T-helper 1 cell treated with Interleukin-12 subunit alpha and Interleukin-12 subunit beta and Interleukin-4 antibody, amounts not matched to agents 30 μg/mL and 1 μg/mL, for 36 hours (primary cell): ENCODE results near the gene PTPRJ.

Experiments
- H3K27ac Mint-ChIP-seq: one replicate; pipeline ENCODE4 v1.8.0; 2021; ENCODE audit warnings: mild to moderate bottlenecking, mixed read lengths
- H3K27me3 Mint-ChIP-seq: one replicate; pipeline ENCODE4 v1.8.0; 2021; ENCODE audit warnings: low read depth, mixed read lengths
- H3K36me3 Mint-ChIP-seq: one replicate; pipeline ENCODE4 v1.8.0; 2021; ENCODE audit warnings: low read depth, mixed read lengths
- H3K4me1 Mint-ChIP-seq: one replicate; pipeline ENCODE4 v1.8.0; 2021; ENCODE audit warnings: low read depth, mixed read lengths
- H3K4me3 Mint-ChIP-seq: one replicate; pipeline ENCODE4 v1.8.0; 2021; ENCODE audit warnings: mild to moderate bottlenecking, moderate library complexity, mixed read lengths
- H3K9me3 Mint-ChIP-seq: one replicate; pipeline ENCODE4 v1.8.0; 2021; ENCODE audit warnings: mixed read lengths

The PTPRJ gene

DNA sequence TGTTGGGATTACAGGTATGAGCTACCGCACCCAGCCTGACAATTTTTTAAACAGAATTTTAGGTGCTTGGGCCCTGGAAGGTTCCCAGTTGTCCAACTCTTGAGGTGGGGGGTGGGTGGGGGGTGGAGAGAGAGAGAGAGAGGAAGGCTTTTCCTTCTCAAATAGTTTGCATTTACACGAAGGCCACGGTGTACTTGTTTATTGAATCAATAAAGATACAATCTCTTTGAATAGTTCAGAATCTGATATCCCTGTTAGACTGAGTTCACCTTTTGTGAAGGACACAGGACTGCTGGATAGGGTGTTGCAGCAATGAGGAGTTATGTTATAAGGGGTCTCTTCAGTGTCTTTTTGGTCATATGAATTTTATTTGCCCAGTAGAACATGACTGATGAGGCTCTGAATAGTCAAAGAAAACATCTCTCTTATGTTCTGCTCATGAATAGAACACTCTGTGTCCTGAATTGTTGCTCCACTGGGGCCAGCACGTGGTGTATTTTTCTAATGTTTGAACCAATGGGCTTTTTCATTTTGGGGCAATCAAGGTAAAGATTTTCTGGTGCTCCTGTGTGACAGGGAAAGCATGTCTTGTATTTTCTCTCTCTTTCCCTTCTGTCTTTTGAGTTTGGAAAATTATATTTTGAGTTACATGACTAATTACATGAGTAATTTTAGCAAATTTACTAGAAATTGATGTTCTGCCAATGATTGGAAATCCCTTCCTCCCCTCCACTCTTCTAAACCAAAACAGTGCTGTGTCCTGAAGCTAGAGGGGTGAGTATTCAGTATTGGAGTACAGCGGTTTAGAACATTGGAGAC is 61.7 kb downstream of the PTPRJ start:
- peaks cover 25% of the 10 kb centered on the region for H3K36me3 Mint-ChIP-seq
- peak overlapping the region; percentile 52 for H3K4me3 Mint-ChIP-seq
- peak overlapping the region; percentile 71 for H3K27ac Mint-ChIP-seq

DNA sequence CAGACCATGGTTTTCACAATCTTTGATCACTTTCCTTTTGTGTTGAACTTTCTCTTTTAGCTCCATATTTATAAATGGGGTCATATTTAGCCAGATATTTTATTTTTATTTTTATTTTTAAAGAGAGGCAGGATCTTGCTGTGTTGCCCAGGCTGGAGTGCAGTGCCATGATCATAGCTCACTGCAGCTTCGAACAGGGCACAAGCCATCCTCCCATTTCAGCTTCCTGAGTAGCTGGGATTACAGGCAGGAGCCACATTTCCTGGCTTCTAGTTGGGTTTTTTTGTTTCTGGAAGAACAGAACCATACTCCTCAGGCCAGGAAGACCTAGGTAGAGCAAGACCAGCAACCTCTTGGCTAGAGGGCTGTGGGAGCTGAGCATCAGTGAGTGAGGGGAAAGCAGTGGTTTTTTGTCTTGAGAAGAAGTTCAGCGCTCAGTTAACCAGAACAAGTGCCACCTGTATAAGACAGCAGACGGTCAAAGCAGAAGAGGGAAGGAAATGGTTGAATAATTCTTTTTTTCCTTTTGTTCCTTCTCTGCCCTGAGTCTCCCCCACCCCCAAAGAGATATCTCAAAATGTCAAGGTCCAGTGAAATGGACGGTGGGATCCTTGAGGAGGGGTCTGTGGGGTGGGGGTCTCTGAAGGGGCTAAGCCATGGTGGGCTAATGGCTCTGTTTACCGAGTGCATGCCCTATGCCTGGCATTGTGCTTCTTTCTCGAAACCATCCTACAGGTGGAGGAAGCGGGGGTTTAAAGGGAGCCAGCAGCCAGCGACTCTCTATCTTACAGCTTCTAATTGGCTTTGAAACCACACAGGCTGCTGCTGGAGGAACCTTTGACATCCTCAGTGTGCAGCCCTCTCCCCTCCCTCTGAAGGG is 63.0 kb downstream of the PTPRJ start:
- no peaks in the 10 kb centered on the region for H3K9me3 Mint-ChIP-seq
- no peaks in the 10 kb centered on the region for H3K27me3 Mint-ChIP-seq
- H3K36me3 Mint-ChIP-seq, result peaks cover 27% of the 10 kb centered on the region
- peak overlapping the region; percentile 71 for H3K27ac Mint-ChIP-seq
- peak overlapping the region; percentile 40 for H3K4me3 Mint-ChIP-seq
- peaks cover 56% of the 10 kb centered on the region for H3K4me1 Mint-ChIP-seq

More for the DNA sequence above, 61.7 kb downstream of the PTPRJ start:
- Mint-ChIP-seq H3K9me3 (no peaks in the 10 kb centered on the region), H3K4me1 (peaks cover 56% of the 10 kb centered on the region), H3K27me3 (no peaks in the 10 kb centered on the region)

DNA sequence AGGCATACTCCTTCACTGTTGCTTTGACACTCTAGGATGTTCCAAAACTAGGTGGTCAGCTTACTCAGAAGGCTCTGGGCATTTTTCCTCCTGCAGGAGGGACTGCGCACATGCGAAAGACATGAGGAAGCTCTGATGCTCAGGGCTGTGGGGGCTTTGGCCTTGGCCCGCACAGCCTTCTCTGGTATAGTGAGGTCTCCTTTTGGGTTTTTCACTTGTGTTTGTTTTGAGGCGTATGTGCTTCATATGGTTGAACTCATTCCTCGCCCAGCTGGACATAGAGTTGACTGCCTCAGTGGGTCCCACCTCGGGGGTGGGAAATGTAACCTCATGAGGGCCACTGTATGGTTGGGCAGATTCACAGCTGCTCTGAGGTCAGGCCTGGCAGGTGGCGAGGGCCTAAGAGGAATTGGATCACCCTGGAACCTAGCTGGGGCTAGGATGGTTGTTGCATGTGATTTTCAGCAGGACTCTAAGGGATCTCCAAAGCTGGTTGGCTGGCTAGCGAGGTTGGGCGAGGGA is 63.7 kb downstream of the PTPRJ start:
- peaks cover 30% of the 10 kb centered on the region for H3K36me3 Mint-ChIP-seq
- H3K9me3 Mint-ChIP-seq, result no peaks in the 10 kb centered on the region
- H3K27me3 Mint-ChIP-seq, result no peaks in the 10 kb centered on the region
- peaks cover 60% of the 10 kb centered on the region for H3K4me1 Mint-ChIP-seq
- peak overlapping the region; percentile 52 for H3K27ac Mint-ChIP-seq
- H3K4me3 Mint-ChIP-seq, result no peak overlapping the region

DNA sequence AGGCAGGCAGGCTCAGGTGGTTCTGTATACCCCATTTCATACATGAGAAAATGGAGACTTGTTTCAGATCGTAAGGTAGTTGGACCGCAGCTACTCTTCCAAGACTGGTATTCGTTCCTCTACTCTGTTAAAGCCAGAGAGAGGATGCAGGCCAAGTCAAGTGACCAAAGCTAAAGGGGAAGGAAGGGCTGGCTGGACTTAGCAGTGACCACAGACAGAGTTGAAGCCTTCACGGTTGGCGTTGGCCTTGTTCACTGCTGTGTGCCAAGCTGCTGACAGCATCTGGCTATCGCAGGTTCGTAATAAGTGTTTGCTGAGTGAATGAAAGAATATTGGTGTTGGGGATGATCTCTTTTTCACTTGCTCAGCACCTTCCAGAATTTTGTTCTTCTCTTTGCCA is 64.2 kb downstream of the PTPRJ start:
- Mint-ChIP-seq H3K4me3 (no peak overlapping the region), H3K27me3 (no peaks in the 10 kb centered on the region), H3K4me1 (peaks cover 59% of the 10 kb centered on the region), H3K27ac (peak overlapping the region; percentile 29), H3K36me3 (peaks cover 28% of the 10 kb centered on the region), H3K9me3 (no peaks in the 10 kb centered on the region)

DNA sequence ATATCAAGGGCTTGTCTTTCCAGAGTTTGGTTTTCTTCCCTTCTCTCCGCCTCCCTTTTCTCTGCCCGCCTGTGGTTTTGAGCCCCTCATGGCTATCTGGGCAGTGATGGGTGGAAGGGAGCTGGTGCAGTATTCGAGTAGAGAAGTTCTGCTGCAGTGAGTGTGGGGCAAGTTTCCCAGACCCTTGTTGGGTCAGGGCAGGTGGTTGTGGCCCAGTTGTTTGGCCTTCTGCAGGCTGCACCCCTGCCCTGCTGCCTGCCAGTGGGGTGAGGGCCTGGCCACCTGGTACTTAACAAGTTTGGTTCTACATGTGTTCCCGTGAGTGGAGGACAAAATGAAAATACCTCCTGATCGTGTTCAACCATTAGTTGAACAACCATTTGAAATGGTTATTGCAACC is 65.2 kb downstream of the PTPRJ start:
- Mint-ChIP-seq H3K27me3 (no peaks in the 10 kb centered on the region), H3K36me3 (peaks cover 31% of the 10 kb centered on the region), H3K27ac (no peak overlapping the region), H3K9me3 (no peaks in the 10 kb centered on the region), H3K4me1 (peaks cover 63% of the 10 kb centered on the region), H3K4me3 (no peak overlapping the region)

DNA sequence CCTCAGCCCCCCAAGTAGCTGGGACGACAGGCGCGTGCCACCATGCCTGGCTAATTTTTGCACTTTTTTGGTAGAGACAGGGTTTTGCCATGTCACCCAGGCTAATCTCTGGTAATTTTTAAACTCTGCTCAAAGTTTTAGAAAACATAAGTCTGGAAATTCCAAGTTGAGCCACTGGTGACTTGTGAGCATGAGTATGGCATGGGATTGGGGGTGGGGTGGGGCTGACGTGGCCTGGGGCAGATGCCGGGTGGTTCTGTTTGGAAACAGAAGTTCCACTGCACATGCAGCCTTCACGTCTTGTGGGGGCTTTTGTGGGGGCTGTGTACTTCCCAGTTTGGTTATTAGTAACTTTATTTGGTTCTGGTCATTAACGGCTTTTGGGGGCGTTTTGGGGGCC is 67.3 kb downstream of the PTPRJ start:
- Mint-ChIP-seq H3K4me1 (peaks cover 69% of the 10 kb centered on the region), H3K27ac (no peak overlapping the region), H3K9me3 (no peaks in the 10 kb centered on the region), H3K4me3 (no peak overlapping the region), H3K27me3 (no peaks in the 10 kb centered on the region), H3K36me3 (peaks cover 32% of the 10 kb centered on the region)

DNA sequence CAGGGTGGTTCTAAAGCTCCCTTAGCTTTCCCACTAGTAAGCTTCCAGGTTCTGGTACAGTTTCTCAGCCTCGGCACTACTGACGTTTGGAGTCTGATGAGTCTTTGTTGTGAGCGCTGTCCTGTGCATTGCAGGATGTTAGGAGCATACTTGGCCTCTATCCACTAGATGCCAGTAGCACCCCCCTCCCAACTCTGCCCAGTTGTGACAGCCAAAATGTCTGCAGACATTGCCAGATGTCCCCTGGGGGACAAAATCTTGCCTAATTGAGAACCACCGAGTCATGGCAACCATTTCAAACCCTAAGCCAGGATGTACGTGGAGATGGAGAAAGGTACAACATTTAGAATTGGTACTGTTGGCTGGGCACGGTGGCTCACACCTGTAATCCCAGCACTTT is 68.7 kb downstream of the PTPRJ start:
- H3K4me3 Mint-ChIP-seq, result no peak overlapping the region
- no peak overlapping the region for H3K27ac Mint-ChIP-seq
- H3K36me3 Mint-ChIP-seq, result peaks cover 33% of the 10 kb centered on the region
- no peaks in the 10 kb centered on the region for H3K9me3 Mint-ChIP-seq
- peaks cover 62% of the 10 kb centered on the region for H3K4me1 Mint-ChIP-seq
- H3K27me3 Mint-ChIP-seq, result no peaks in the 10 kb centered on the region

DNA sequence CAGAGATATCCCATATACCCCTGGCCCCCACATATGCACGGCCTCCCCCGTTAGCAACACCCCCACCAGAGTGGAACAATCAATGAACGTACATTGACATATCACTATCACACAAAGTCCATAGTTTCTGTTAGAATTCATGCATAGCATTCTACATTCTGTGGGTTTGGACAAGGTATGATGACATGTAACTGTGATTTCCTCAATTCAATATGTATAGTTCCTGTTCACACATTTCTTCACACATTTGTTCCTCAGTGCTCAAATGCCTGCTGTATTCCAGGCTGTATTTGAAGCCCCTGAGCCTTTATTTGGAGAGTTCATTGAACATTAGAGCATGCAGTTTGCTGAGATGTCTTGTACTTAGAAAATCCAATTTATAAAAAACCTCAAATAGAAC is 69.9 kb downstream of the PTPRJ start:
- Mint-ChIP-seq H3K4me1 (peaks cover 61% of the 10 kb centered on the region), H3K36me3 (peaks cover 32% of the 10 kb centered on the region), H3K27me3 (no peaks in the 10 kb centered on the region), H3K4me3 (no peak overlapping the region), H3K27ac (peak overlapping the region; percentile 36), H3K9me3 (no peaks in the 10 kb centered on the region)

DNA sequence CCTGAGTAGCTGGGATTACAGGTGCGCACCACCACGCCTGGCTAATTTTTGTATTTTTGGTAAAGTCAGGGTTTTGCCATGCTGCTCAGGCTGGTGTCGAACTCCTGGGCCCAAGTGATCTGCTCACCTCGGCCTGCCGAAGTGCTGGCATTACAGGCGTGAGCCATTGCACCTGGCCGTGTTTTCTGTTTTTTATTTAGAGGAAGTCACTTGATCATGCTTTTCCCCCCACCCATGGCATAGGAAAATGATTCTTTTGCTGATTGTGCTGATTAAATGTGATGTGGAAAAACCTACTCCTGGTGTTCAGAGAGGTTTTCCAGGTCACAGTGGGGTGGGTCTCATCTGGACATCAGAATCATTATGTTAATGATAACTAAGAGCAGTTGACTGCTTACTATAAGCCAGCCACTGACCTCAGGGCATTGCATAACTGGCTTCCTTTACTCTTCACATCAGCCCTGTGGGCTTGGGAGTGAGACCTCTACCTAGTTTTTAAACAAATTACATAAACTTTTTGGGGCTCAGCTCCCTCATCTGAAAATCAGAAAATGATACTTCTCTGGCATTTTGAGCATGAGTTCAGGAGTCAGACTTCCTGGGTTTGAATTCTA is 71.0 kb downstream of the PTPRJ start:
- H3K27me3 Mint-ChIP-seq, result no peaks in the 10 kb centered on the region
- peaks cover 60% of the 10 kb centered on the region for H3K4me1 Mint-ChIP-seq
- H3K9me3 Mint-ChIP-seq, result no peaks in the 10 kb centered on the region
- peak overlapping the region; percentile 72 for H3K27ac Mint-ChIP-seq
- H3K36me3 Mint-ChIP-seq, result peaks cover 30% of the 10 kb centered on the region
- peak overlapping the region; percentile 21 for H3K4me3 Mint-ChIP-seq

DNA sequence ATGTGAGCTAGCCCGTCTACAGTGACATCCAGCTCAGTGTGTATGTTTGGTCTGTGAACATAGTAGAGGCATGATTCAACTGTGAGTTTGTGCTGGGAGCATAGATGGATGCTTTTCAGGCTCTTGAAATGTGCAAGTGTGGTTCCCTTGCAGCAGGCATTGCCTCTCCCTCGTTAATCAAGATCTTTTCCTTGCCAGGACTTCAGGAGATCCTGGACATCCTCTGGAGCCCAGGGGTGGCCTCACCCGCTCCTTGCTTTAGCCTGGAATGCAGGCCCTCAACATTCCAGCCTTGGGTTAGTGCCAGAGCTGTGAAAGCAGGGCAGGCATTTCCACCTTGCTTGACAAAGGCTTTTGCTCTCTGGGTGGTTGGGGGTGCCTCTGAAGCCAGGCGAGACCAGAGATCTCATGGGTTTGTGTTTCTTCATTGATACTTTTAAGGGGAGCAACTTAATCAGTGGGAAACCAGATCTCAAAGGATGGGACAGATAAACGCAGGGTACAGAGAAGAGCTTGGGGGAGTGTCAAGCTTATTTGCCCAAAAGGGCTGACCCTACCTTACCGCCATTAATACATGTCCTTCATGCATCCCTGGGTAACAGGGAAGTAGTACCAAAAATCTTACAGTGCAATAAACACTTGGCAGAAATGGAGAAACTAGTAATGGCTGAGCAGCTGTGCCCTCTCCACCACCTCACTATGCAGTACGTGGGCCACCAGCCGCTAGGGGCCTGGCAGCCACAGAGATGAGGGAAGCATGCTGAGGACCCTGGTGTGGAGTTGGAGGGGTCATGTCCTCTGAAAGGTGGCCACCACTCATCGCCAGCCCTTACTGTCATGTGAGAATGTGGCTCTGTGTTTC is 72.1 kb downstream of the PTPRJ start:
- peak overlapping the region; percentile 72 for H3K27ac Mint-ChIP-seq
- H3K36me3 Mint-ChIP-seq, result peaks cover 28% of the 10 kb centered on the region
- H3K4me3 Mint-ChIP-seq, result peak overlapping the region; percentile 12
- H3K9me3 Mint-ChIP-seq, result no peaks in the 10 kb centered on the region
- no peaks in the 10 kb centered on the region for H3K27me3 Mint-ChIP-seq
- peaks cover 68% of the 10 kb centered on the region for H3K4me1 Mint-ChIP-seq

DNA sequence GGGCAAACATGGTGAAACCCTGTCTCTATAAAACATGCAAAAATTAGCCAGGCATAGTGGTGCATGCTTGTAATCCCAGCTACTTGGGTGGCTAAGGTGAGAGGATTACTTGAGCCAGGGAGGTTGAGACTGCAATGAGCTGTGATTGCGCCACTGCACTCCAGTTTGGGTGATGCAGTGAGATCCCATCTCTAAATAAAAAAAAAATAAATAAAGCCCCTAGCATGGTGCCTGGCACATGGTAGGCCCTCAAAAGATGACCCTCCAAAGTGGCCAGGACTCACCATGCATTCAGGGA is 74.6 kb downstream of the PTPRJ start:
- H3K27ac Mint-ChIP-seq, result peak overlapping the region; percentile 87
- peaks cover 26% of the 10 kb centered on the region for H3K36me3 Mint-ChIP-seq
- no peaks in the 10 kb centered on the region for H3K27me3 Mint-ChIP-seq
- H3K4me3 Mint-ChIP-seq, result peak overlapping the region; percentile 61
- no peaks in the 10 kb centered on the region for H3K9me3 Mint-ChIP-seq
- H3K4me1 Mint-ChIP-seq, result peaks cover 81% of the 10 kb centered on the region

DNA sequence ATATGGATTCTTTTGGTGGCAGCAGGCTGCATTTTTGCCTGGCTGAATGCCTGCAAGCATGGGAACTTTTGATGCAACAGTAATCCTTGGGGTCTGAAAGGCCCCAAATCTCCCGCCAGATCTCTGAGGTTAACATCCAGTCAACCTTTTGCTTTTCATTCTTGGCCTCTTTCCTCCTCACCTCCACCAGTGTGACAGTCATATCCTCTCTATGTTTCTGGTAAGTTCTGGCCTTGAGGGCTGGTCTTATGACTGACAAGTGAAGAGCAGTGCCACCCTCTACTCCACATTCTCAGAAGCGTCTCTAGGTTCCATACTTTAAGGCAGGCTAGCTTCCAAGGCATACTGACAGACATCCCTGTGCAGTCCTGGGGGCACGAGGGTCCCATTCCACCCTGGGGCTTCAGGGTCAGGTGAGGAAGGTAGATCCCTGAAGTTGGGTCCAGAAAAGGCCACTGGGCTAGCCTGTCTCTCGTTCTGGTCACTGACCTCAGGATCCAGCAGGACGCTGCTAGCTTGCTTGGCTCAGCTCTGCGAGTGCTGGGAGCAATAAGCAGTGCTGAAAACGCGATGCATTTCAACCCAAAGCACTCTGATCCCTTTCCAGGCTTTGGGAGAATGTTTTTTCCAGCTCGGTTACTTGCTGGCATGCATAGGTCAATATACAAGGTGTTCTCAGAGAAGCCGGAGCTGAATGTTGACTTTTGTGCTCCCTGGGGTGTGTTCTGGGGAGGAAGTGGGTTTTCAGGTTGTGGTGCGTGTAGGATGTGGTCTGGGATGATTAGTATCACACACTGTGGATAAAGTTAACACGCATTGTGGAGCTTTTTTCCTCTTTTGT is 75.2 kb downstream of the PTPRJ start:
- peak overlapping the region; percentile 59 for H3K4me3 Mint-ChIP-seq
- H3K27ac Mint-ChIP-seq, result peak overlapping the region; percentile 87
- peaks cover 82% of the 10 kb centered on the region for H3K4me1 Mint-ChIP-seq
- peaks cover 24% of the 10 kb centered on the region for H3K36me3 Mint-ChIP-seq
- no peaks in the 10 kb centered on the region for H3K27me3 Mint-ChIP-seq
- H3K9me3 Mint-ChIP-seq, result no peaks in the 10 kb centered on the region
